Lower lobe of right lung (tissue), 2 donors: ENCODE measurements around the gene LBHD2. TPM values are rescaled to one million over a fixed set of nuclear protein-coding genes. Genes with fewer than 3 reads are reported as not detected.

Experiments used
- ATAC-seq, 2 donors: fragments of 200-7000 bp; cut with Tn5 transposase; one replicate each; pipeline ENCODE4 v1.9.1; 2020 to 2022; ENCODE audit warnings: mild to moderate bottlenecking in 2 of 2, moderate library complexity in 2 of 2
- DNase-seq: peaks from one replicate; pipeline ENCODE4 v3.0.0-alpha.2; 2020
- H3K27ac ChIP-seq: fragments of 200-600 bp; one replicate; pipeline ENCODE4 v1.8.0; 2022
- H3K27me3 ChIP-seq: fragments of 200-600 bp; one replicate; pipeline ENCODE4 v1.8.0; 2022; ENCODE audit warnings: low read depth
- H3K36me3 ChIP-seq: fragments of 200-600 bp; one replicate; pipeline ENCODE4 v1.8.0; 2022; ENCODE audit warnings: mild to moderate bottlenecking
- H3K4me1 ChIP-seq: fragments of 200-600 bp; one replicate; pipeline ENCODE4 v1.8.0; 2022
- H3K4me3 ChIP-seq: fragments of 200-600 bp; one replicate; pipeline ENCODE4 v1.8.0; 2022; ENCODE audit warnings: mild to moderate bottlenecking
- H3K9me3 ChIP-seq: fragments of 200-600 bp; one replicate; pipeline ENCODE4 v1.8.0; 2022
- CTCF ChIP-seq: fragments of 200-600 bp; IDR thresholded peaks from one replicate; pipeline ENCODE4 v1.8.0; 2022; ENCODE audit warnings: antibody characterized with exemption, mild to moderate bottlenecking
- intact Hi-C: fragments of 100-400 bp; cut with DNase I; formaldehyde crosslinking; loops from one replicate; pipeline ENCODE4 v1.11.0; 2022
- total RNA-seq: library from RNA; stranded (reverse); fragmentation: NEBNext Ultra II Directional; extraction: Animal tissue kit (Norgen Biotek cat#: 25700); gene quantifications from one replicate; pipeline ENCODE4 v1.2.1, GENCODE V29; 2021
- donor health status: DM: no; HTN: yes; CAD: no; lungs with severe emphysema.

Gene LBHD2
- total RNA-seq, 1 donor from 2014 or later, result not detected

- H3K9me3 ChIP-seq, result no peaks in the 10 kb centered on the region
- DNase-seq (no peak), ATAC-seq (no peak)
- H3K27me3 ChIP-seq, result peaks cover 55% of the 10 kb centered on the region
- no peak overlapping the region for H3K27ac ChIP-seq
- TF ChIP-seq CTCF, result no peak
- H3K4me1 ChIP-seq, result peaks cover 30% of the 10 kb centered on the region
- H3K36me3 ChIP-seq, result no peaks in the 10 kb centered on the region
- no peak overlapping the region for H3K4me3 ChIP-seq
- intact Hi-C loops, result loop anchor here (10.0 kb wide), 1 partner anchor 192 kb away; no protein-coding TSS in a partner anchor
Measured at GRCh38 chr14:103102689-103103260, 18.8 kb downstream of the LBHD2 start.

GRCh38 chr14:103103461-103104388 lies 19.7 kb downstream of the LBHD2 start:
- Histone ChIP-seq H3K4me1 (peaks cover 30% of the 10 kb centered on the region), H3K27ac (no peak overlapping the region), H3K27me3 (peaks cover 55% of the 10 kb centered on the region), H3K9me3 (no peaks in the 10 kb centered on the region), H3K36me3 (no peaks in the 10 kb centered on the region), H3K4me3 (peak overlapping the region; percentile 37)
- TF ChIP-seq CTCF, result no peak
- ATAC-seq (peak; percentile 55 to 64), DNase-seq (peak; percentile 77)
- intact Hi-C loops, result loop anchor here (10.0 kb wide), 1 partner anchor 191 kb away; no protein-coding TSS in a partner anchor

GRCh38 chr14:103104389-103104653 lies 20.3 kb downstream of the LBHD2 start:
- no peak for TF ChIP-seq CTCF
- no peaks in the 10 kb centered on the region for H3K9me3 ChIP-seq
- peak overlapping the region; percentile 37 for H3K4me3 ChIP-seq
- DNase-seq (no peak), ATAC-seq (no peak)
- intact Hi-C loops, result loop anchor here (10.0 kb wide), 1 partner anchor 190 kb away; no protein-coding TSS in a partner anchor
- H3K27ac ChIP-seq, result no peak overlapping the region
- peaks cover 53% of the 10 kb centered on the region for H3K27me3 ChIP-seq
- H3K36me3 ChIP-seq, result no peaks in the 10 kb centered on the region
- H3K4me1 ChIP-seq, result peaks cover 30% of the 10 kb centered on the region

GRCh38 chr14:103104654-103105452 lies 20.8 kb downstream of the LBHD2 start:
- H3K27me3 ChIP-seq, result peaks cover 48% of the 10 kb centered on the region
- H3K36me3 ChIP-seq, result no peaks in the 10 kb centered on the region
- intact Hi-C loops, result loop anchor here (10.0 kb wide), 1 partner anchor 190 kb away; no protein-coding TSS in a partner anchor
- no peaks in the 10 kb centered on the region for H3K9me3 ChIP-seq
- H3K4me1 ChIP-seq, result peaks cover 31% of the 10 kb centered on the region
- DNase-seq (peak; percentile 80), ATAC-seq (peak; percentile 89)
- peak; percentile 87 for TF ChIP-seq CTCF
- H3K4me3 ChIP-seq, result peak overlapping the region; percentile 16
- H3K27ac ChIP-seq, result no peak overlapping the region

- no peak for TF ChIP-seq CTCF
- Histone ChIP-seq H3K27me3 (peaks cover 41% of the 10 kb centered on the region), H3K36me3 (no peaks in the 10 kb centered on the region), H3K4me3 (no peak overlapping the region), H3K4me1 (peaks cover 39% of the 10 kb centered on the region), H3K27ac (no peak overlapping the region), H3K9me3 (no peaks in the 10 kb centered on the region)
- DNase-seq (no peak), ATAC-seq (no peak)
- intact Hi-C loops, result loop anchor here (10.0 kb wide), 1 partner anchor 189 kb away; no protein-coding TSS in a partner anchor
Measured at GRCh38 chr14:103105580-103106150, 21.7 kb downstream of the LBHD2 start.
